Loucy (cell line): Measurements from ENCODE around the gene SGPL1.

Experiments
- H2AFZ ChIP-seq: fragments of 200-600 bp; sonication (generic); 2 replicates; pipeline ENCODE4 v1.6.0; 2016; ENCODE audit warnings: antibody characterized with exemption, mild to moderate bottlenecking, low read length, moderate library complexity
- H3F3A ChIP-seq: fragments of 200-600 bp; 2 replicates; pipeline ENCODE4 v1.6.0; 2016; ENCODE audit warnings: antibody characterized with exemption, low read depth, mild to moderate bottlenecking
- H3K27me3 ChIP-seq: fragments of 200-600 bp; sonication (generic); 2 replicates; pipeline ENCODE4 v1.6.1; 2014; ENCODE audit warnings: low read length, mild to moderate bottlenecking; ENCODE audit not compliant: insufficient read depth, poor library complexity, severe bottlenecking
- H3K36me3 ChIP-seq: fragments of 200-600 bp; sonication (generic); 2 replicates; pipeline ENCODE4 v1.6.1; 2016; ENCODE audit warnings: low read length; ENCODE audit not compliant: insufficient read depth
- H3K4me1 ChIP-seq: fragments of 200-600 bp; sonication (generic); 2 replicates; pipeline ENCODE4 v1.5.1; 2014; ENCODE audit warnings: low read length, mild to moderate bottlenecking; ENCODE audit not compliant: insufficient read depth, poor library complexity, severe bottlenecking
- H3K4me2 ChIP-seq: fragments of 200-600 bp; sonication (generic); 2 replicates; pipeline ENCODE4 v1.6.0; 2014; ENCODE audit warnings: antibody characterized with exemption, low read length, low read depth, mild to moderate bottlenecking; ENCODE audit not compliant: poor library complexity, severe bottlenecking
- H3K4me3 ChIP-seq: fragments of 200-600 bp; sonication (generic); 2 replicates; pipeline ENCODE4 v1.5.1; 2014; ENCODE audit warnings: low read length, mild to moderate bottlenecking, mixed read lengths; ENCODE audit not compliant: poor library complexity, severe bottlenecking
- H3K79me2 ChIP-seq: fragments of 200-600 bp; sonication (generic); 2 replicates; pipeline ENCODE4 v1.6.1; 2014; ENCODE audit warnings: low read length; ENCODE audit not compliant: insufficient read depth
- H3K9ac ChIP-seq: fragments of 200-600 bp; sonication (generic); 2 replicates; pipeline ENCODE4 v1.6.0; 2014; ENCODE audit warnings: mild to moderate bottlenecking, low read depth, low read length, moderate library complexity; ENCODE audit not compliant: poor library complexity, severe bottlenecking
- H3K9me2 ChIP-seq: fragments of 200-600 bp; sonication (generic); replicated peaks from 2 replicates; pipeline ENCODE4 v1.6.1; 2016; ENCODE audit warnings: low read depth, low read length, mixed read lengths
- H3K9me3 ChIP-seq: fragments of 200-600 bp; sonication (generic); 2 replicates; pipeline ENCODE4 v1.6.1; 2014; ENCODE audit warnings: mild to moderate bottlenecking, antibody characterized with exemption, low read length, low read depth; ENCODE audit not compliant: insufficient read depth
- H4K20me1 ChIP-seq: fragments of 200-600 bp; sonication (generic); 2 replicates; pipeline ENCODE4 v1.6.0; 2014; ENCODE audit warnings: antibody characterized with exemption, low read length, mild to moderate bottlenecking; ENCODE audit not compliant: insufficient read depth, poor library complexity, severe bottlenecking
- EZH2phosphoT487 ChIP-seq: fragments of 200-600 bp; IDR thresholded peaks from 2 replicates; pipeline ENCODE4 v1.6.1; 2018; ENCODE audit warnings: antibody characterized with exemption, mild to moderate bottlenecking, moderate library complexity, borderline replicate concordance
- TF ChIP-seq, protein P1 (sequence below): fragments of 200-600 bp; sonication (generic); conservative IDR thresholded peaks from 2 replicates; pipeline ENCODE4 v1.5.1; 2014; ENCODE audit warnings: mild to moderate bottlenecking, antibody characterized with exemption, low read length

The SGPL1 gene

DNA sequence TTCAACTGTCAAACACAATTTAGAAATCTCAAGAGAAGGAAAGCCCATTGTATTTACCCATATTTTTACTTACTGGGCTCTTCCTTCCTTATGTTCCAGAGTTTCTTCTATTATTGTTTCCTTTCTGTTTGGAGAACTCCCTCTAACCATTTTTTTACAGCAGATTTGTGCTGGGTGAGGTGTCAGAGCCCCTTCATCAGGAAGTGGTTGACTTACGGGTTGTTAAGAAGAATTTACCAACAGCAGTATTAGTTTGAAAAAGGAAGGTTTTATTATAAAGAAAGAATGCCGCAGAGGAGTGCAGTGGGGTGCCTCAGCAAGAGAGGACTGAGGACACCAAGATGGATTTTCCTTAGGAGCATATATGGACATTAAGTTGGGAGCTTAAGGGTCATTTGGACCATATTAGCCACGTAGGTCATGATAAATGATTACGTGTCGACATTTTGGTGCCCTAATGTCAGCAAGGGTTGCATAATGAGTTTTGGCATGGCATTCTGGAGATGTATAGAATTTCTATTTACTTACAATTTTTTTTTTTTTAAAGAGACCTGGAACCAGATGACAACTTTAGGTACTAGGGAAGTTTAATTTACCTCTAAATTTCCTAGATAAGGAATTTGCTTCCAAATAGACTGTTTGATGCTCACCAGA lies 24.2 kb upstream of the SGPL1 start:
- TF ChIP-seq, protein P1, sequence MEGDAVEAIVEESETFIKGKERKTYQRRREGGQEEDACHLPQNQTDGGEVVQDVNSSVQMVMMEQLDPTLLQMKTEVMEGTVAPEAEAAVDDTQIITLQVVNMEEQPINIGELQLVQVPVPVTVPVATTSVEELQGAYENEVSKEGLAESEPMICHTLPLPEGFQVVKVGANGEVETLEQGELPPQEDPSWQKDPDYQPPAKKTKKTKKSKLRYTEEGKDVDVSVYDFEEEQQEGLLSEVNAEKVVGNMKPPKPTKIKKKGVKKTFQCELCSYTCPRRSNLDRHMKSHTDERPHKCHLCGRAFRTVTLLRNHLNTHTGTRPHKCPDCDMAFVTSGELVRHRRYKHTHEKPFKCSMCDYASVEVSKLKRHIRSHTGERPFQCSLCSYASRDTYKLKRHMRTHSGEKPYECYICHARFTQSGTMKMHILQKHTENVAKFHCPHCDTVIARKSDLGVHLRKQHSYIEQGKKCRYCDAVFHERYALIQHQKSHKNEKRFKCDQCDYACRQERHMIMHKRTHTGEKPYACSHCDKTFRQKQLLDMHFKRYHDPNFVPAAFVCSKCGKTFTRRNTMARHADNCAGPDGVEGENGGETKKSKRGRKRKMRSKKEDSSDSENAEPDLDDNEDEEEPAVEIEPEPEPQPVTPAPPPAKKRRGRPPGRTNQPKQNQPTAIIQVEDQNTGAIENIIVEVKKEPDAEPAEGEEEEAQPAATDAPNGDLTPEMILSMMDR: no peak
- TF ChIP-seq EZH2phosphoT487: no peak
- H3K4me2 ChIP-seq: peak overlapping the region; percentile 64

GRCh38 chr10:70795613-70796012 lies 20.1 kb upstream of the SGPL1 start:
- Histone ChIP-seq H3K27me3 (no peaks in the 10 kb centered on the region), H3K4me2 (no peak overlapping the region), H3K4me1 (peaks cover 18% of the 10 kb centered on the region), H3K36me3 (no peaks in the 10 kb centered on the region), H2AFZ (no peak overlapping the region), H3K4me3 (no peak overlapping the region), H3K79me2 (no peaks in the 10 kb centered on the region), H4K20me1 (no peaks in the 10 kb centered on the region), H3K9me3 (no peaks in the 10 kb centered on the region), H3K9me2 (no peaks in the 10 kb centered on the region), H3K9ac (no peak overlapping the region), H3F3A (no peaks in the 10 kb centered on the region)
- TF ChIP-seq, protein P1: no peak
- no peak for TF ChIP-seq EZH2phosphoT487

More for the DNA sequence above, 24.2 kb upstream of the SGPL1 start:
- H3K36me3 ChIP-seq: no peaks in the 10 kb centered on the region
- no peaks in the 10 kb centered on the region for H3K79me2 ChIP-seq
- H2AFZ ChIP-seq: peak overlapping the region; percentile 52
- H3K9me2 ChIP-seq: no peaks in the 10 kb centered on the region
- peaks cover 34% of the 10 kb centered on the region for H3K4me1 ChIP-seq
- H3F3A ChIP-seq: no peaks in the 10 kb centered on the region; the same call in 1 of the 2 replicates
- no peaks in the 10 kb centered on the region for H3K27me3 ChIP-seq
- no peaks in the 10 kb centered on the region for H3K9me3 ChIP-seq
- H3K9ac ChIP-seq: peak overlapping the region; percentile 4
- peak overlapping the region; percentile 34 for H3K4me3 ChIP-seq
- no peaks in the 10 kb centered on the region for H4K20me1 ChIP-seq

DNA sequence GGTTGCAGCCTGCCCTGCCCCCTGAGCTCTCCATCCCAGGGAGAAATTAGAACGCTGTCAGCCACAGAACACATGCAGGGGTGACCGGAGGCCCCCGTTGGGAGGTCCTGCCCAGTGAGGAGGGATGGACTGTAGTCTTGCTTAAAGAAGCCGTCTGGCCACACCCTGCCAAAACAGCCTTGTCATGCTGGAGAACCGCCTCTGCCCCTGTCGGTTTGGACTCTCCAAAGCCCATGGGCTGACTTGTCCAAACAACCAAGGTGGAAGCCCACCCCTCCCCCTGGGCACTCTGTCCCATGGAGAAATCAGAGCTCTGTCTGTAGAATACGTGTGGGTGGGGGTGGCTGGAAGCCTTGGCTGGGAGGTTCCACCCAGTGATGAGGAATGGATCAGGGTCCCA lies 17.9 kb upstream of the SGPL1 start:
- TF ChIP-seq, protein P1: no peak
- TF ChIP-seq EZH2phosphoT487: no peak
- Histone ChIP-seq H3K9me3 (no peaks in the 10 kb centered on the region), H3K27me3 (no peaks in the 10 kb centered on the region), H3K4me1 (no peaks in the 10 kb centered on the region), H2AFZ (no peak overlapping the region), H3K79me2 (no peaks in the 10 kb centered on the region), H3K36me3 (no peaks in the 10 kb centered on the region), H3K9ac (no peak overlapping the region), H3K9me2 (no peaks in the 10 kb centered on the region), H3F3A (0 out of 2 replicates have a peak, but pooled peaks cover 3% of the 10 kb centered on the region), H4K20me1 (no peaks in the 10 kb centered on the region), H3K4me2 (no peak overlapping the region), H3K4me3 (no peak overlapping the region)
